HL-60 (cell line): Measurements from ENCODE around the gene USP5.

Source experiments
- DNase-seq, 2 experiments: peaks; one replicate each; pipeline ENCODE4 v3.0.0-alpha.2; 2010 to 2020; ENCODE audit warnings: low read depth in 1 of 2, low spot score in 1 of 2
- H3K27ac ChIP-seq: fragments of 250-450 bp; sonication (Bioruptor Pico); replicated peaks from 2 replicates; pipeline ENCODE4 v1.5.1; 2020; ENCODE audit warnings: mild to moderate bottlenecking, moderate library complexity
- H3K27me3 ChIP-seq: fragments of 250-450 bp; sonication (Bioruptor Pico); 2 replicates; pipeline ENCODE4 v1.5.1; 2021; ENCODE audit warnings: mild to moderate bottlenecking, moderate library complexity; ENCODE audit not compliant: insufficient read depth, poor library complexity, severe bottlenecking
- H3K4me3 ChIP-seq: replicated peaks from 2 replicates; pipeline ENCODE4 v1.5.1; 2011; ENCODE audit warnings: mild to moderate bottlenecking, control low read depth, low read length; ENCODE audit not compliant: insufficient read depth
- CTCF ChIP-seq: IDR thresholded peaks from one replicate; pipeline ENCODE4 v1.5.1; 2011; ENCODE audit warnings: low read length, control low read depth, inconsistent platforms; ENCODE audit not compliant: insufficient read depth
- GABPA ChIP-seq: IDR thresholded peaks from 2 replicates; pipeline ENCODE4 v1.6.1; 2012; ENCODE audit warnings: low read depth
- POLR2AphosphoS5 ChIP-seq: IDR thresholded peaks from 2 replicates; pipeline ENCODE4 v1.6.1; 2012; ENCODE audit warnings: low read depth
- REST ChIP-seq: IDR thresholded peaks from 2 replicates; pipeline ENCODE4 v1.6.1; 2012; ENCODE audit warnings: low read depth; ENCODE audit not compliant: insufficient replicate concordance
- SPI1 ChIP-seq: IDR thresholded peaks from 2 replicates; pipeline ENCODE4 v1.6.1; 2012; ENCODE audit warnings: low read depth, mild to moderate bottlenecking, borderline replicate concordance

USP5 gene

GRCh38 chr12:6896846-6897435, 45.0 kb downstream of the USP5 start:
- no peak for DNase-seq
- Histone ChIP-seq H3K27ac (no peak overlapping the region), H3K27me3 (no peaks in the 10 kb centered on the region), H3K4me3 (no peak overlapping the region)
- TF ChIP-seq SPI1 (no peak), CTCF (no peak), GABPA (no peak), REST (no peak), POLR2AphosphoS5 (no peak)

DNA sequence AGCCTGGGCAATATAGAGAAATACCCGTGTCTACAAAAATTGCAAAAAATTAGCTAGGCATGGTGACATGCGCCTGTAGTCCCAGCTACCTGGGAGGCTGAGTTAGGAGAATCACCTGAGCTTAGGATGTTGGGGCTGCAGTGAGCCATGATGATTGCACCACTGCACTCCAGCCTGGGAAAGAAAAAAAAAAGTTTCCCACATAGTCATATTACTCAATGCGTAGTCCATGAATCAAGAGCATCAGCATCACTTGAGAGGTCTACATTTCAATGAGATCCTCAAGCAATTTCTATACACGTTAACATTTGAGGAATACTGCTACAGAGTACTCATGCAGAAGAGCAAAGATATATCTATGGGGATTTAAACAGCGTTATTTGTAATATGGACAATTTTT, 47.5 kb downstream of the USP5 start:
- DNase-seq = no peak

More for the DNA sequence above, 47.5 kb downstream of the USP5 start:
- Histone ChIP-seq H3K27ac (no peak overlapping the region; the same call in 1 of the 2 replicates), H3K4me3 (no peak overlapping the region), H3K27me3 (no peaks in the 10 kb centered on the region)
- TF ChIP-seq SPI1 = no peak
- TF ChIP-seq GABPA = no peak
- TF ChIP-seq CTCF = no peak
- TF ChIP-seq REST = no peak
- no peak for TF ChIP-seq POLR2AphosphoS5
